HCT116 (cell line): ENCODE data around the gene TMEM51.

Source experiments
- CBX3 ChIP-seq: IDR thresholded peaks from 2 replicates; pipeline ENCODE4 v1.6.1; 2012; ENCODE audit warnings: low read depth
- CEBPB ChIP-seq: IDR thresholded peaks from 2 replicates; pipeline ENCODE4 v1.6.1; 2012; ENCODE audit warnings: low read depth
- CTCF ChIP-seq, 3 experiments: fragments of 200-600 bp in 1 of 3; sonication (generic) in 1 of 3; IDR thresholded peaks in 2 of 3; conservative IDR thresholded peaks in 1 of 3; 2 replicates each; pipeline ENCODE4 v1.5.1; 2012 to 2017; ENCODE audit warnings: low read depth in 2 of 3, low read length in 2 of 3, antibody characterized with exemption in 1 of 3, borderline replicate concordance in 1 of 3, control low read depth in 1 of 3, mild to moderate bottlenecking in 1 of 3, mixed read lengths in 1 of 3, mixed run types in 1 of 3, moderate library complexity in 1 of 3; ENCODE audit not compliant: insufficient read depth in 1 of 3
- ELF1 ChIP-seq: IDR thresholded peaks from 2 replicates; pipeline ENCODE4 v1.6.1; 2012; ENCODE audit warnings: low read depth, borderline replicate concordance
- EZH2 ChIP-seq: fragments of 200-600 bp; sonication (generic); IDR thresholded peaks from 2 replicates; pipeline ENCODE4 v1.6.1; 2017; ENCODE audit warnings: antibody characterized with exemption, mixed run types
- EZH2phosphoT487 ChIP-seq: fragments of 200-600 bp; IDR thresholded peaks from 2 replicates; pipeline ENCODE4 v1.6.1; 2018; ENCODE audit warnings: antibody characterized with exemption, borderline replicate concordance
- FOSL1 ChIP-seq: IDR thresholded peaks from 2 replicates; pipeline ENCODE4 v1.6.1; 2012; ENCODE audit warnings: low read depth
- POLR2A ChIP-seq: IDR thresholded peaks from 2 replicates; pipeline ENCODE4 v1.7.0; 2011; ENCODE audit warnings: borderline replicate concordance; ENCODE audit not compliant: insufficient read depth, insufficient read length; ENCODE audit errors: extremely low read depth
- POLR2AphosphoS5 ChIP-seq: IDR thresholded peaks from 2 replicates; pipeline ENCODE4 v1.6.1; 2011; ENCODE audit warnings: mild to moderate bottlenecking, low read depth, low read length, moderate library complexity
- REST ChIP-seq: IDR thresholded peaks from 2 replicates; pipeline ENCODE4 v1.6.1; 2012; ENCODE audit warnings: low read depth

- no peak for TF ChIP-seq POLR2A
- TF ChIP-seq CTCF (IDR thresholded peaks at IDR 0.05 in 2 of 3, conservative IDR thresholded peaks at IDR 0.05 in 1 of 3; ENCODE audit: borderline replicate concordance in 1 of 3, insufficient read depth in 1 of 3, low read depth in 2 of 3, low read length in 2 of 3): no peak
- no peak for TF ChIP-seq CBX3
- TF ChIP-seq REST: no peak
- no peak for TF ChIP-seq EZH2
- no peak for TF ChIP-seq CEBPB
- TF ChIP-seq FOSL1: no peak
- no peak for TF ChIP-seq EZH2phosphoT487
- TF ChIP-seq ELF1: no peak
- TF ChIP-seq POLR2AphosphoS5: no peak
These were observed 6.6 kb upstream of the TMEM51 start for GRCh38 chr1:15146971-15147376.
